GM10847 (cell line): ENCODE measurements around the gene RBMS3.

ENCODE experiments used
- POLR2A ChIP-seq: IDR thresholded peaks from 2 replicates; pipeline ENCODE4 v1.6.1; 2011; ENCODE audit not compliant: insufficient read length; ENCODE audit errors: extremely low read depth

RBMS3 gene

GRCh38 chr3:29789686-29790085 lies 508.8 kb downstream of the RBMS3 start:
- TF ChIP-seq POLR2A: no peak

GRCh38 chr3:29796808-29797207 lies 515.9 kb downstream of the RBMS3 start:
- TF ChIP-seq POLR2A: no peak

- TF ChIP-seq POLR2A: no peak
Measured at GRCh38 chr3:29802057-29802456, 521.2 kb downstream of the RBMS3 start.

GRCh38 chr3:29804044-29804443 lies 523.2 kb downstream of the RBMS3 start:
- TF ChIP-seq POLR2A: no peak

- TF ChIP-seq POLR2A: no peak
Measured at GRCh38 chr3:29805757-29806156, 524.9 kb downstream of the RBMS3 start.

- no peak for TF ChIP-seq POLR2A
Measured at GRCh38 chr3:29822071-29822470, 541.2 kb downstream of the RBMS3 start.

- TF ChIP-seq POLR2A: no peak
Measured at GRCh38 chr3:29823233-29823632, 542.4 kb downstream of the RBMS3 start.

GRCh38 chr3:29826712-29827111 lies 545.8 kb downstream of the RBMS3 start:
- no peak for TF ChIP-seq POLR2A

GRCh38 chr3:29827756-29828155 lies 546.9 kb downstream of the RBMS3 start:
- TF ChIP-seq POLR2A: no peak

GRCh38 chr3:29829340-29829739 lies 548.5 kb downstream of the RBMS3 start:
- TF ChIP-seq POLR2A: no peak

- no peak for TF ChIP-seq POLR2A
Measured at GRCh38 chr3:29850641-29851040, 569.8 kb downstream of the RBMS3 start.

GRCh38 chr3:29852767-29853166 lies 571.9 kb downstream of the RBMS3 start:
- TF ChIP-seq POLR2A: no peak

- no peak for TF ChIP-seq POLR2A
Measured at GRCh38 chr3:29853841-29854397, 573.0 kb downstream of the RBMS3 start.

GRCh38 chr3:29854821-29855220 lies 574.0 kb downstream of the RBMS3 start:
- no peak for TF ChIP-seq POLR2A

GRCh38 chr3:29859726-29860270 lies 578.9 kb downstream of the RBMS3 start:
- no peak for TF ChIP-seq POLR2A

GRCh38 chr3:29864809-29865208 lies 583.9 kb downstream of the RBMS3 start:
- TF ChIP-seq POLR2A: no peak

- TF ChIP-seq POLR2A: no peak
Measured at GRCh38 chr3:29868543-29869101, 587.8 kb downstream of the RBMS3 start.
